Transverse colon (tissue), 4 donors: ENCODE data around the gene ATP5F1D.

Source experiments
- CTCF ChIP-seq, 5 experiments: fragments of 200-600 bp in 3 of 5; fragments of 450-650 bp in 2 of 5; sonication (generic) in 3 of 5; IDR thresholded peaks; 1 replicate in 2 of 5; 2 replicates in 3 of 5; pipeline ENCODE4 v1.5.1; 2016 to 2017; ENCODE audit warnings: antibody characterized with exemption in 5 of 5, inconsistent platforms in 3 of 5, mild to moderate bottlenecking in 2 of 5, moderate library complexity in 1 of 5
- POLR2A ChIP-seq: fragments of 450-650 bp; IDR thresholded peaks from one replicate; pipeline ENCODE4 v1.6.1; 2016; ENCODE audit warnings: antibody characterized with exemption, mild to moderate bottlenecking, moderate library complexity
- POLR2AphosphoS5 ChIP-seq, 3 donors: sonication (generic); formaldehyde crosslinking; IDR thresholded peaks; one replicate each; pipeline ENCODE4 v1.6.1; 2016; ENCODE audit warnings: antibody characterized with exemption in 3 of 3

- no peak for TF ChIP-seq POLR2A
- TF ChIP-seq CTCF (IDR thresholded peaks at IDR 0.05): no peak
- no peak for TF ChIP-seq POLR2AphosphoS5 (IDR thresholded peaks at IDR 0.05)
Observed at GRCh38 chr19:1285737-1286360, 44.3 kb downstream of the ATP5F1D start, which contains the start of gene EFNA2.
